Type B pancreatic cell (in vitro differentiated cells): Measurements from ENCODE around the gene MOGAT3. TPM values are rescaled to one million over a fixed set of nuclear protein-coding genes. Genes with fewer than 3 reads are reported as not detected.
A peak's percentile ranks its signal among the peaks of the same experiment; 100 is the strongest.

Experiments used
- DNase-seq: peaks from one replicate; pipeline ENCODE4 v3.0.0; 2021; ENCODE audit warnings: mixed read lengths; ENCODE audit not compliant: unreplicated experiment; ENCODE audit errors: extremely low spot score
- H3K27ac Mint-ChIP-seq: 2 replicates; pipeline ENCODE4 v1.8.0; 2021; ENCODE audit warnings: mild to moderate bottlenecking, mixed read lengths
- H3K27me3 Mint-ChIP-seq: 2 replicates; pipeline ENCODE4 v1.8.0; 2021; ENCODE audit warnings: mixed read lengths
- H3K36me3 Mint-ChIP-seq: 2 replicates; pipeline ENCODE4 v1.8.0; 2021; ENCODE audit warnings: mixed read lengths
- H3K4me1 Mint-ChIP-seq: one replicate; pipeline ENCODE4 v1.8.0; 2021; ENCODE audit warnings: mixed read lengths; ENCODE audit not compliant: unreplicated experiment
- H3K4me3 Mint-ChIP-seq: 2 replicates; pipeline ENCODE4 v1.8.0; 2021; ENCODE audit warnings: mild to moderate bottlenecking, mixed read lengths
- H3K9me3 Mint-ChIP-seq: 2 replicates; pipeline ENCODE4 v1.8.0; 2021; ENCODE audit warnings: mixed read lengths
- CTCF ChIP-seq: fragments of 200-600 bp; sonication (generic); conservative IDR thresholded peaks from 2 replicates; pipeline ENCODE4 v1.5.0; 2021; ENCODE audit warnings: antibody characterized with exemption, mild to moderate bottlenecking
- total RNA-seq: library from RNA; stranded (reverse); gene quantifications from 2 replicates; pipeline ENCODE4 v1.2.1, GENCODE V29; 2021; ENCODE audit warnings: low replicate concordance

The MOGAT3 gene
- total RNA-seq, 1 donor from 2014 or later = 0.94 TPM

GRCh38 chr7:101172005-101172853 is 28.6 kb downstream of the MOGAT3 start:
- no peaks in the 10 kb centered on the region for H3K9me3 Mint-ChIP-seq
- H3K27ac Mint-ChIP-seq = no peak overlapping the region
- TF ChIP-seq CTCF = no peak
- peak overlapping the region; percentile 9 for H3K4me3 Mint-ChIP-seq
- H3K27me3 Mint-ChIP-seq = peaks cover 95% of the 10 kb centered on the region
- no peaks in the 10 kb centered on the region for H3K36me3 Mint-ChIP-seq
- no peak for DNase-seq
- H3K4me1 Mint-ChIP-seq = peaks cover 22% of the 10 kb centered on the region

GRCh38 chr7:101171442-101171837 is 29.4 kb downstream of the MOGAT3 start:
- DNase-seq = no peak
- no peaks in the 10 kb centered on the region for H3K36me3 Mint-ChIP-seq
- H3K4me3 Mint-ChIP-seq = peak overlapping the region; percentile 69
- TF ChIP-seq CTCF = peak; percentile 34
- H3K4me1 Mint-ChIP-seq = peaks cover 27% of the 10 kb centered on the region
- H3K27ac Mint-ChIP-seq = no peak overlapping the region
- H3K9me3 Mint-ChIP-seq = no peaks in the 10 kb centered on the region
- peaks cover 92% of the 10 kb centered on the region for H3K27me3 Mint-ChIP-seq

- Mint-ChIP-seq H3K9me3 (no peaks in the 10 kb centered on the region), H3K4me3 (peak overlapping the region; percentile 69), H3K27ac (no peak overlapping the region), H3K36me3 (no peaks in the 10 kb centered on the region), H3K27me3 (peaks cover 92% of the 10 kb centered on the region), H3K4me1 (peaks cover 31% of the 10 kb centered on the region)
- no peak for DNase-seq
- no peak for TF ChIP-seq CTCF
Measured at GRCh38 chr7:101170617-101171441, 30.0 kb downstream of the MOGAT3 start.

- Mint-ChIP-seq H3K27me3 (peaks cover 92% of the 10 kb centered on the region), H3K9me3 (no peaks in the 10 kb centered on the region), H3K4me1 (peaks cover 35% of the 10 kb centered on the region), H3K27ac (no peak overlapping the region), H3K4me3 (peak overlapping the region; percentile 68), H3K36me3 (no peaks in the 10 kb centered on the region)
- peak; percentile 92 for TF ChIP-seq CTCF
- DNase-seq = peak; percentile 89
Measured at GRCh38 chr7:101169838-101170551, 30.8 kb downstream of the MOGAT3 start.

GRCh38 chr7:101169110-101169837 is 31.6 kb downstream of the MOGAT3 start:
- Mint-ChIP-seq H3K4me1 (peaks cover 35% of the 10 kb centered on the region), H3K4me3 (peak overlapping the region; percentile 68), H3K9me3 (no peaks in the 10 kb centered on the region), H3K27ac (peak overlapping the region; percentile 26), H3K27me3 (peaks cover 91% of the 10 kb centered on the region), H3K36me3 (no peaks in the 10 kb centered on the region)
- TF ChIP-seq CTCF = no peak
- DNase-seq = no peak
